IPS-20b (cell line): Measurements from ENCODE around the gene GLYATL1.

Source experiments
- H3K27ac ChIP-seq: one replicate; pipeline ENCODE4 v1.5.1; 2013; ENCODE audit warnings: low read length
- H3K27me3 ChIP-seq: 2 replicates; pipeline ENCODE4 v1.6.1; 2013; ENCODE audit warnings: mild to moderate bottlenecking, low read length, inconsistent platforms; ENCODE audit not compliant: insufficient read depth
- H3K36me3 ChIP-seq: 2 replicates; pipeline ENCODE4 v1.6.1; 2013; ENCODE audit warnings: low read depth, mild to moderate bottlenecking, inconsistent platforms, low read length, moderate library complexity; ENCODE audit not compliant: insufficient read depth
- H3K4me1 ChIP-seq: 2 replicates; pipeline ENCODE4 v1.6.1; 2013; ENCODE audit warnings: mild to moderate bottlenecking, control low read depth, inconsistent platforms, low read length, moderate library complexity; ENCODE audit not compliant: insufficient read depth
- H3K4me3 ChIP-seq: 2 replicates; pipeline ENCODE4 v1.5.1; 2013; ENCODE audit warnings: mild to moderate bottlenecking, low read length, inconsistent platforms
- H3K9ac ChIP-seq: 2 replicates; pipeline ENCODE4 v1.6.1; 2013; ENCODE audit warnings: low read depth, mild to moderate bottlenecking, inconsistent platforms, low read length, moderate library complexity
- H3K9me3 ChIP-seq: 2 replicates; pipeline ENCODE4 v1.6.1; 2013; ENCODE audit warnings: mild to moderate bottlenecking, low read depth, low read length, inconsistent platforms; ENCODE audit not compliant: insufficient read depth

The GLYATL1 gene

DNA sequence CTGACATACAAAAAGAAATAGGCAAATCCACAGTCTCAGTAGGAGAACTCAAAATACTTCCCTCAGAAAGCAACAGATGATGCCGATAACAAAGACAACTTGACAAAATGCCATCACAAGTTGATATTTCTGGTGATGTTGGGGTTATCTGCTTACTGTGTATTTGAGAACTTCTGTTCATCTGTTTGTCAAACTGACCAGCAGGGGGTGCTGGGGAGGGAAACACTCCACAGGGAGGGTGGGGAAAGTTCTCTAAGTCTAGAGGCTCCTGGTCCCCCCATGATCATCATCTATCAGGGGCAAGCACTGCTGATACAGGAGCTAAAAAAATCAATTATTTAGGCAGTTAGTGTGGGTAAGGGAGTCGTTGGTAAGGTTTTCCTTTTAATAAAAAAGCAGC lies 19.2 kb downstream of the GLYATL1 start:
- no peaks in the 10 kb centered on the region for H3K36me3 ChIP-seq
- H3K4me1 ChIP-seq = no peaks in the 10 kb centered on the region
- H3K27me3 ChIP-seq = peaks cover 8% of the 10 kb centered on the region; the same call in 1 of the 2 replicates
- no peak overlapping the region for H3K9ac ChIP-seq
- H3K27ac ChIP-seq = no peak overlapping the region
- H3K9me3 ChIP-seq = no peaks in the 10 kb centered on the region
- no peak overlapping the region for H3K4me3 ChIP-seq

DNA sequence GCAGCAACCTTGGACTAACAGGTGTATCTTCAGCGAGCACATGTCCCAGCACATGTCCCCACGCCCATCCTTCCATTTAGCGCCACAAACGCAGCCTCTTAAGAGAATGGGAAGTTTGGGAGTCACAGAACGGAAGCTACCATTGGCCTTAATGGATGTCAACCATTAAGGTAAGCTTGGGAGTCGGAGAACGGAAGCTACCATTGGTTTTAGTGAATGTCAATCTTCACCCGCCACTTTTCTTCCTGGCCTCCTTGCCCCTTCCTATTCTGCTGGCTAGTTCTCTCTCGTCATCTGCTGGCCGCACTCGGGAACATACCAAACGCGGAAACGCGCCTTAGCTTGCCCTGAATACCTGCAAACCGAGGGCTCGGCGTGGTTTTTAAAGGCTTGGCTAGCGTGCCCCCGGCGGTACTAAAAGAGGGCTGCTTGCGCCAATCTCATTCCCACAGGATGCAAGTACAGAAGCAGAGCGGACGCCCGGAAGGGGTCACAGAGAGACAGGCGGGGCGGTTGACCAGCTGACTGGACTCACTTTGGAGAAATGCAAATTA lies 24.3 kb downstream of the GLYATL1 start:
- H3K27ac ChIP-seq = no peak overlapping the region
- H3K4me1 ChIP-seq = no peaks in the 10 kb centered on the region
- peak overlapping the region; percentile 55; the same call in 1 of the 2 replicates for H3K4me3 ChIP-seq
- H3K27me3 ChIP-seq = peaks cover 24% of the 10 kb centered on the region
- no peak overlapping the region; the same call in 1 of the 2 replicates for H3K9ac ChIP-seq
- no peaks in the 10 kb centered on the region for H3K36me3 ChIP-seq
- no peaks in the 10 kb centered on the region for H3K9me3 ChIP-seq

DNA sequence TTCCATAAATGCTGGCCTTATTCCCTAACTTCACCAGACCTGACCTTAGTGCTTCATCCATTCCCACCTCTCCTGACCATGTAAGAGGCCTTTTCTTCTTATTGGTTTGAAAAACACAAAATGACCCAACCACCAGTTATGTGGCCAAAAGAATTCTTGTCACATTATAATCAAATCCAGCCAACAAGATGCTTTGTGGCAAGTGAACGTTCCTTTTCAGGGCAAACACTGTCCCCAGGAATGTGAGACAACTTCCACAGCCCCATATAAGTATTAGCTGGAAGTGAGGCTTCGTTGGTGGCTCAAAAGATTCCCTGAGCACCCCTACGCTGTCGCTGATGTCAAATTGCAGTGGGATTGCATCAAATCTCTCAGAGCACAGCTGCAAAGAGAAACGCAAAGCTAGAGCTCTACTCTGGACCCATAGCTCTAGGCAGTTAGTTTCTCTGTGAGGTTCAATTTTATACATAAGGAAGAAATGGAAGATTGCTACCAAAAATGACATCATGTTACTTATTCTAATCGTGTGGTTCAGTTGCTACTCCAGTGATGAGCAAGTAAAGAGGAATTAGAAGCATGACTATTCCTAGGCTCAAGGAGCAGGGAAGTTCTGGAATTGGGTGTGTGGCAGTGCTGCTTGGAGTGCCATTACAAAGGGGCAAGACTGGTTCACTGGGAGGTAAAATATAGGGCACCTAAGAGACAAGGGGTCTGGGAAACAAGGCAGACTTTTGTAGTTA lies 26.1 kb downstream of the GLYATL1 start:
- Histone ChIP-seq H3K9me3 (no peaks in the 10 kb centered on the region), H3K36me3 (no peaks in the 10 kb centered on the region), H3K9ac (no peak overlapping the region), H3K4me3 (no peak overlapping the region), H3K27me3 (peaks cover 24% of the 10 kb centered on the region), H3K27ac (no peak overlapping the region), H3K4me1 (no peaks in the 10 kb centered on the region)

DNA sequence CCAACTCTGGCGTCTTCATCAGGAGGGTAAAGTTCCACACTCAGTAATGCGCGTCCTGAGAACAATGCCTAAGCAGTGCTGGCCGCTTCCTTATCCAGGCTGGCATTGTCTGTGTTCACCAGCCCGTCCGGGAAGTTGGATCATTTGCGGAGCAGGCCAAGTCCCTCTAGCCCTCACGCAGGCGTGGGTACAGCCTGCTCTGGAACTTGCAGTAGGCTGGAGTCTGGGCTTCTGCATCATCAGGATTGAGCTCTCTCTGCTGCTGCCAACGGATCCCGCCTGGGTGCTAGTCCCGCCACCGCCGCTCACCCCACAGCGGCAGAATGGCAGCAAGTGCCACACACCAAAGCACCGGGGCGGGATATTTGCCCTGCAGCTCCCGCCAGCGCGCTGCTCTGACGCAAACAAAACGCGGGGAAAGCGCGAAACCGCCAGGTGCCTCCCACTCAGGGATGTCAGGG lies 29.0 kb downstream of the GLYATL1 start:
- Histone ChIP-seq H3K4me3 (no peak overlapping the region; the same call in 1 of the 2 replicates), H3K27ac (no peak overlapping the region), H3K9ac (no peak overlapping the region), H3K4me1 (no peaks in the 10 kb centered on the region), H3K36me3 (no peaks in the 10 kb centered on the region), H3K27me3 (peaks cover 17% of the 10 kb centered on the region), H3K9me3 (peaks cover 19% of the 10 kb centered on the region)

DNA sequence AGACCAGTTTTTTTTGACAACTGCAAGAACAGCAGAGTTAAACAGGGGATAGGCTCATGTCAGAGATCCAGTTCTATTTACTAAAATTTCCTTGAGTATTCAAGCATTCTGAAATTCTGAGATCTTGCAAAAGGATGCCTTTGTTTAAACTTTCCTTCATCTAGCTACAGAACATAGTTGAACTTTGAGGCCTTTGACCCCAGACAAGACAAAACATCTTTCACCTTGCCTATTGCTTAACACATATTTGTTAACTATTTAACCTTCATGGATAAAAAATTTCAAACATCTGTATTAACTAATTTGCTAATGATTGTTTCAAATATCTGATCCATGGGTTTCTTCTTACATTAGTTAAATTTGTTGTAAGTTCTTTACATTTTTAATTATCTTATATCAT lies 38.2 kb downstream of the GLYATL1 start:
- H3K36me3 ChIP-seq = no peaks in the 10 kb centered on the region
- no peak overlapping the region for H3K4me3 ChIP-seq
- no peaks in the 10 kb centered on the region for H3K27me3 ChIP-seq
- no peak overlapping the region for H3K9ac ChIP-seq
- no peak overlapping the region for H3K27ac ChIP-seq
- H3K4me1 ChIP-seq = no peaks in the 10 kb centered on the region
- H3K9me3 ChIP-seq = peaks cover 10% of the 10 kb centered on the region; the same call in 1 of the 2 replicates

DNA sequence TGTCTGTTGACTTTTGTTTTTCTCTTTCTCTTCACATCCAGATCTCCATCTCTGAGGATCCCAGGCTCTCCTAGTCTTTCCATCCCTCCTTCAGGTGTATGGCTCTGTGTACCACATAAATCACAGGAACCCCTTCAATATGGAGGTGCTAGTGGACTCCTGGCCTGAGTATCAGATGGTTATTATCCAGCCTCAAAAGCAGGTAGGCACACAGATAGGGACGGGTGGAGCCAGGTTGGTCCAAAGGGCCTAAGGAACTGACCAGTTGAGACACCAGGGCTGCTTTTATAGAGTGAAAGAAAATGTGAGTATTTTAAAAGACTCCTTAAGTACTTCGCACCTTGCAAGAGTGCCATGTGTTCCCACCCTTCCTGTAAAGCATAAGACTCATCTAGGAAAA lies 39.9 kb downstream of the GLYATL1 start:
- H3K4me3 ChIP-seq = no peak overlapping the region
- H3K27me3 ChIP-seq = no peaks in the 10 kb centered on the region
- no peak overlapping the region for H3K9ac ChIP-seq
- no peaks in the 10 kb centered on the region for H3K36me3 ChIP-seq
- no peaks in the 10 kb centered on the region for H3K4me1 ChIP-seq
- no peaks in the 10 kb centered on the region for H3K9me3 ChIP-seq
- H3K27ac ChIP-seq = no peak overlapping the region

DNA sequence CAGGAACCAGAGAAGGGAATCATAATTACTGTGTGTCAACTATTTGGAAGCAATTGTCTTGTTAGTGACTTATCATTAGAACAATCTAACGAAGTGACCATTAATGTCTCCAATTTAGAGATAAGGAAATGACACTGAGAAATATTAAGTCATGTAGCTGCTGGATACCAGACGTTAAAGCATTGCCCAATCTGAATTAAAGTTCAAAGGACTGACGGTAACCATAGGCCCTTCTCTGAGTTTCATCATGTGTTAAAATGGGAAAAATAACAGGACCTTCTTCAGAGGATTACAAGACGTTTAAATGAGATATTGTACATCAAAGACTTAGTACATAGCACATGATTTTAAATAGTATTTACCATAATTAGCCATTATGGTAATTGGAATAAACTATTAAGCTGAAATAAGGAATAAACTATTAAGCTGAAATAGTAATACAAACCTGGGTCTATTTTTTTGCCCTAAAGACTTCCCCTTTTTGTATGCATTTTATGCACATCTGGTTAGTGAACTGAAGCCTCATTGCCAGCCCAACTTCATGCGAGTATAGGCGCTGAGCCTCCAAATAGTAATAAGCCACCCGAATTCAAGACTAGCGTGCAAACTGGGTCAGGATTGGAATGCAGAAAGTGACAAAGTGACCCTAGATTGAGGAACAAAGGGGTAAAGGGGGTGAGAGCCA lies 41.0 kb downstream of the GLYATL1 start:
- Histone ChIP-seq H3K9ac (no peak overlapping the region), H3K27ac (no peak overlapping the region), H3K4me3 (no peak overlapping the region), H3K36me3 (no peaks in the 10 kb centered on the region), H3K4me1 (no peaks in the 10 kb centered on the region), H3K27me3 (no peaks in the 10 kb centered on the region), H3K9me3 (no peaks in the 10 kb centered on the region)

DNA sequence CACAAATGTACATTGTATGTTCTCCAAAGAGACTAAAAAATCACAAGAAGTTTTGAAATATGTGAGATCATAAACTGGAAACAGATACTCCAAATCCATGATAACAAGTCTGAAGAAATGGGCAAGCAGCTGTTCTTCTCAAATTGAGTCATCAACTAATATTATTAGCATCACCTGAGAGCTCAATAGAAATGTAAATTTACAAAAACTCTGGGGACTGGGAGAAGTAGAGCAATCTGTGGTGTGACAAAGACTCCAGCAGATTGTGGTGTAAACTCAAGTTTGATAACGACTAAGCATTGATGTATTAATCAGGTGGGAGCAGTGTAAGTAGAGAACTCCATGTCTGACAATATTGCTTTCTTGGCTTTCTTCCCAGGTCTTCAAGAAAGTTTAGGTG lies 53.2 kb downstream of the GLYATL1 start:
- no peak overlapping the region for H3K27ac ChIP-seq

DNA sequence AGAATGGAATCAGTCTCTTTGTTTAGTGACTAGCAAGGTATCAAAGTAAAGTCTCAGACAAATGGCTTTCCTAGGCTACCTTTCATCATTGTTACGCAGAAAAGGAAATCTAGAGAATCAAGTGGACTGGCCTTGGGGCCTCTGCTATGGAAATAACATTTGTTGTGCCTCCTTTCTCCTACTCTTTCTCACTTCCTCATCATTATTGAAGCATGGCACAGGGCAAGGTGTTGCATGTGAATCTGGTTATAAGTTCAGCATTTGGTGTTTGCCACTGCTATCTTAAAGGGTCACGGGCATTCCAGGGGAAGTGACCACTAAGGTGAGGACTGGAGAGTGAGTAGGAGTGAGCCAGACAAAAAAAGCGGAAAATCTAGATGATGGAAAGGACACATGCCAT lies 54.9 kb downstream of the GLYATL1 start:
- Histone ChIP-seq H3K4me3 (no peak overlapping the region), H3K9ac (no peak overlapping the region), H3K4me1 (no peaks in the 10 kb centered on the region), H3K27me3 (no peaks in the 10 kb centered on the region), H3K9me3 (peaks cover 3% of the 10 kb centered on the region; the same call in 1 of the 2 replicates), H3K36me3 (no peaks in the 10 kb centered on the region), H3K27ac (no peak overlapping the region)

More for the DNA sequence above, 53.2 kb downstream of the GLYATL1 start:
- Histone ChIP-seq H3K27me3 (no peaks in the 10 kb centered on the region), H3K9me3 (peaks cover 3% of the 10 kb centered on the region; the same call in 1 of the 2 replicates), H3K4me3 (no peak overlapping the region), H3K36me3 (no peaks in the 10 kb centered on the region), H3K4me1 (no peaks in the 10 kb centered on the region), H3K9ac (no peak overlapping the region)

DNA sequence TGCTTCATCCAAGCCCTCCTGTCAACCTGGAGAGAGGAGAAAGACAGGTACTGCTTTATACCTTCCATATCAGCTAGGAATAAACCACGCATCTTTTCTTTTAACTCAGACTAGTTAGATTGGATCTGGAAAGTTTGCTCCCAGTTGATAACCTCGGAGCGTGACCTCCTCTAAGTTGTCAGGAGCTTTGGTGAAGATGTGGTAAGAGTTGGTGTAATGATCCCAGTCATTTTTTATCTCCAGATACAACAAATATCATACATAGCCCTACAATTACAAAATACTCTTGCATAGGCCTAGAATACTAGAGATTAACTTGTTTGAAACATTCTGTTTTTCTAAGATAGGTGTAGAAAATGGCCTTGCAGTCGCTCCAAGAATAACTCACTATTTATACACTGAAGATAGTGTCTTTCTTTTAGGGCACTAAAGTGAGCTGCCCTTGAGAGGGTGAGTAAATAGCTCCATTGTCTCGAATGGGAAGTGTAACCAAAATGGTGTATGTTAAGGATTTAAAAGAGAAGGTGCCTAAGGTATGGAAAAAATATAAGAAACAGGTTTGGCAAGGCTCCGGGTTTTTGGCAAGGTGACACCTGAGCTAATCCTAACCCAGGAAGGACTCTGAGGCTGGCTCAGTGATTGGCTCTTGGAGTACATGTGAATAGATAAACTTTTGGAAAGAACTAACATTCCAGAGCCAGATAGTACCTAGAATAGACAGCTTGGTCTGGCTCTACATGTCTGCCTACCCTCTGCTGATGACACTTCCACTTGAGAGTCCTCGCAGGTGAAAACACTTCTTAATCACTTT lies 59.4 kb downstream of the GLYATL1 start:
- H3K27ac ChIP-seq = no peak overlapping the region

DNA sequence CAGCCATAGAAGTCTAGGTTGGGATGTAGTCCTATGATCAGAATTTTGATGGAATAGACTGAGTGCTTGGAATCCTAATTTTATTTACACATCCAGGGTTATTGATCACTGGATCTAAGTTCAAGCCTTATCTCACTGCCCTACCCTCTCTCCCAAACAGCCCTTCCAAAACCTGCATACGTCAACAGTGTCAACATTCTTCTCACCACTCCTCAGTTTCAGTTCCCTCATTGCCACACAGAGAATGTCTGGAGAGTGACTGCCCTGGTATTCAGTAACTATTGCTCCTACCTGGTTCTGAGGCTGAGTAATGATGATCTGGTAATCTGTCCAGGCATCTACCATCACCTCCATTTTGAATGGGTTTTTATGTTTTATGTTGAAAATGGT lies 60.0 kb downstream of the GLYATL1 start:
- Histone ChIP-seq H3K36me3 (no peaks in the 10 kb centered on the region), H3K4me1 (no peaks in the 10 kb centered on the region), H3K4me3 (no peak overlapping the region), H3K27me3 (no peaks in the 10 kb centered on the region), H3K27ac (no peak overlapping the region), H3K9ac (no peak overlapping the region), H3K9me3 (no peaks in the 10 kb centered on the region)

More for the DNA sequence above, 59.4 kb downstream of the GLYATL1 start:
- Histone ChIP-seq H3K4me3 (no peak overlapping the region), H3K9ac (no peak overlapping the region), H3K27me3 (no peaks in the 10 kb centered on the region), H3K36me3 (no peaks in the 10 kb centered on the region), H3K4me1 (no peaks in the 10 kb centered on the region), H3K9me3 (no peaks in the 10 kb centered on the region)
